ENCODE results near the gene LYRM4.
"Not testable (repeated sequence)": the region's sequence is repeated elsewhere in the genome, so short reads cannot be mapped to it uniquely, and the experiment has no call there.

LYRM4 gene

GRCh38 chr6:5066456-5067093 lies 194.2 kb downstream of the LYRM4 start:
- DNase-seq: no peak

GRCh38 chr6:5063617-5064016 lies 197.1 kb downstream of the LYRM4 start:
- no peak for DNase-seq

- DNase-seq: no peak
These were observed 199.6 kb downstream of the LYRM4 start for GRCh38 chr6:5061152-5061551.

- DNase-seq: not testable (repeated sequence)
These were observed 200.3 kb downstream of the LYRM4 start for GRCh38 chr6:5060439-5060838.

GRCh38 chr6:5059036-5059896 lies 201.5 kb downstream of the LYRM4 start:
- DNase-seq: no peak
